Neural progenitor cell (in vitro differentiated cells): ENCODE results near the gene FAM111A.
"Not testable (repeated sequence)": the region's sequence is repeated elsewhere in the genome, so short reads cannot be mapped to it uniquely, and the experiment has no call there.

Experiments used
- CTCF ChIP-seq: fragments of 200-600 bp; sonication (generic); IDR thresholded peaks from 2 replicates; pipeline ENCODE4 v1.5.1; 2017; ENCODE audit warnings: antibody characterized with exemption, mild to moderate bottlenecking
- EZH2 ChIP-seq: fragments of 200-600 bp; sonication (generic); IDR thresholded peaks from 2 replicates; pipeline ENCODE4 v1.6.1; 2017; ENCODE audit warnings: antibody characterized with exemption, mild to moderate bottlenecking, moderate library complexity
- EZH2phosphoT487 ChIP-seq: fragments of 200-600 bp; sonication (generic); IDR thresholded peaks from 2 replicates; pipeline ENCODE4 v1.6.1; 2017; ENCODE audit warnings: antibody characterized with exemption

GRCh38 chr11:59093576-59093975, 49.1 kb upstream of the FAM111A start:
- not testable (repeated sequence) for TF ChIP-seq EZH2, CTCF, EZH2phosphoT487
